Naive thymus-derived CD4-positive, alpha-beta T cell (primary cell): Measurements from ENCODE around the gene PJA2. TPM values are rescaled to one million over a fixed set of nuclear protein-coding genes. Genes with fewer than 3 reads are reported as not detected.
"Not testable (repeated sequence)": the region's sequence is repeated elsewhere in the genome, so short reads cannot be mapped to it uniquely, and the experiment has no call there.

ENCODE experiments used
- ATAC-seq: fragments of 150-1000 bp; cut with Tn5 transposase; 2 replicates; pipeline ENCODE4 v1.10.0; 2021; ENCODE audit warnings: mild to moderate bottlenecking, moderate library complexity
- CTCF ChIA-PET: fragments of 350-600 bp; sonication (Branson Sonifier 250); formaldehyde crosslinking; loops from one replicate; lab custom pipeline; 2021; ENCODE audit warnings: antibody characterized with exemption; lab: Charles Lee
- POLR2A ChIA-PET: fragments of 350-600 bp; sonication (Branson Sonifier 250); formaldehyde crosslinking; loops from one replicate; lab custom pipeline; 2021; ENCODE audit warnings: antibody characterized with exemption, inconsistent platforms; lab: Charles Lee
- DNase-seq, 9 donors: peaks; one replicate each; pipeline versions ENCODE4 v3.0.0 to v3.0.0-alpha.2; 2020 to 2022; ENCODE audit warnings: mixed read lengths in 1 of 9
- H3K27ac ChIP-seq: one replicate; pipeline ENCODE4 v1.7.0; 2013; ENCODE audit warnings: mild to moderate bottlenecking, low read depth, low read length, moderate library complexity
- H3K27me3 ChIP-seq, 2 donors: one replicate each; pipeline ENCODE4 v1.7.0; 2013; ENCODE audit warnings: low read length in 2 of 2, mild to moderate bottlenecking in 2 of 2, moderate library complexity in 2 of 2; ENCODE audit not compliant: control insufficient read depth in 2 of 2, insufficient read depth in 2 of 2
- H3K36me3 ChIP-seq, 3 experiments: 1 replicate in 2 of 3; 2 replicates in 1 of 3; pipeline ENCODE4 v1.7.0; 2013; ENCODE audit warnings: low read length in 3 of 3, mild to moderate bottlenecking in 3 of 3, moderate library complexity in 1 of 3; ENCODE audit not compliant: insufficient read depth in 3 of 3, control insufficient read depth in 2 of 3
- H3K4me1 ChIP-seq, 2 donors: one replicate each; pipeline ENCODE4 v1.7.0; 2013; ENCODE audit warnings: low read length in 2 of 2, mild to moderate bottlenecking in 2 of 2, moderate library complexity in 1 of 2; ENCODE audit not compliant: control insufficient read depth in 2 of 2, insufficient read depth in 2 of 2
- H3K4me3 ChIP-seq: 2 replicates; pipeline ENCODE4 v1.7.0; 2013; ENCODE audit warnings: mild to moderate bottlenecking, low read length
- H3K9me3 ChIP-seq, 3 experiments: 1 replicate in 2 of 3; 2 replicates in 1 of 3; pipeline ENCODE4 v1.7.0; 2013; ENCODE audit warnings: low read length in 3 of 3; ENCODE audit not compliant: control insufficient read depth in 2 of 3
- H3K27ac Mint-ChIP-seq, 9 donors: one replicate each; pipeline ENCODE4 v1.8.0; 2020 to 2022; ENCODE audit warnings: mixed read lengths in 9 of 9, mild to moderate bottlenecking in 8 of 9, moderate library complexity in 5 of 9, inconsistent platforms in 2 of 9
- H3K27me3 Mint-ChIP-seq, 5 donors: one replicate each; pipeline ENCODE4 v1.8.0; 2021 to 2022; ENCODE audit warnings: mixed read lengths in 5 of 5, mild to moderate bottlenecking in 1 of 5
- H3K36me3 Mint-ChIP-seq, 5 donors: one replicate each; pipeline ENCODE4 v1.8.0; 2020 to 2022; ENCODE audit warnings: mixed read lengths in 5 of 5, mild to moderate bottlenecking in 3 of 5, inconsistent platforms in 1 of 5
- H3K4me1 Mint-ChIP-seq, 7 donors: one replicate each; pipeline ENCODE4 v1.8.0; 2020 to 2022; ENCODE audit warnings: mixed read lengths in 7 of 7, mild to moderate bottlenecking in 3 of 7, inconsistent platforms in 1 of 7
- H3K4me3 Mint-ChIP-seq, 10 donors: one replicate each; pipeline ENCODE4 v1.8.0; 2020 to 2022; ENCODE audit warnings: mild to moderate bottlenecking in 10 of 10, mixed read lengths in 10 of 10, moderate library complexity in 6 of 10, inconsistent platforms in 2 of 10
- H3K9me3 Mint-ChIP-seq, 11 donors: one replicate each; pipeline ENCODE4 v1.8.0; 2020 to 2022; ENCODE audit warnings: mixed read lengths in 11 of 11, mild to moderate bottlenecking in 4 of 11, inconsistent platforms in 1 of 11, moderate library complexity in 1 of 11
- intact Hi-C, 2 donors: fragments of 100-400 bp; cut with micrococcal nuclease; formaldehyde crosslinking; loops; one replicate each; pipeline ENCODE4 v1.15.1; 2023
- polyA plus RNA-seq, 2 donors: library from polyadenylated mRNA; unstranded; fragments of 300-500 nt; fragmentation: Illumina TruSeq; gene quantifications; one replicate each; pipeline ENCODE4 v1.2.3, GENCODE V29; 2021
- total RNA-seq, 6 experiments: library from RNA in 5 of 6; stranded (reverse) in 5 of 6; gene quantifications; 1 replicate in 5 of 6; 2 replicates in 1 of 6; pipeline ENCODE4 v1.2.3 and lab custom pipeline; 2021 to 2026

The PJA2 gene
- total and polyA plus RNA-seq, 7 experiments from 2014 or later = 50.5 to 89.9 (median 71.5) TPM

DNA sequence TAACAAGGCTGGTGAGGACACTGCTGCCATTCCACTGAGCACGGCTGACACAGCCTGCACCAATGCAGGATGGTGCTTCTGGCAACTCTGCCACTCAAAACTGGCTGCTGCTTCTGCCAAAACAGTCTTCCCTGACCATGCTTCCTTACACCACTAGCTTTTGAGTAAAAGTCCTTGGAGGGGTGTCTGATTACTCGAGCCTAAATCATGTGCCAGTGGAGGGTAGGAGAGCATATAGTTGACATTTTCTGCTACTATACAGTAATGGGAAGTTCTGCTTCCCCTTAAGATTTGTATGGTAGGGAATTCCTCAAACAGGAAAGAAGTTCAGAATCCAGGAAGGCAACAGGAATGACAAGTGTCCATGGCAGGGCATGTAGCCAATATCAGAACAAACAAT lies 12.2 kb upstream of the PJA2 start:
- peaks cover 0 to 2% (median 0%) of the 10 kb centered on the region in 11 donors for H3K9me3 Mint-ChIP-seq
- H3K27ac ChIP-seq = no peak overlapping the region
- no peak overlapping the region for H3K4me3 Mint-ChIP-seq
- no peaks in the 10 kb centered on the region for H3K4me1 ChIP-seq
- POLR2A ChIA-PET = interaction anchor here (0.6 to 1.3 kb wide), 3 partner anchors 11 to 134 kb away, joined by 3 read pairs; no protein-coding TSS in a partner anchor
- no peak for DNase-seq
- H3K27me3 Mint-ChIP-seq = peaks cover 0 to 18% (median 5%) of the 10 kb centered on the region in 5 donors
- no peak for ATAC-seq
- H3K9me3 ChIP-seq = no peaks in the 10 kb centered on the region
- H3K27me3 ChIP-seq = no peaks in the 10 kb centered on the region
- H3K36me3 ChIP-seq = no peaks in the 10 kb centered on the region
- intact Hi-C loops = no loop called here
- H3K4me3 ChIP-seq = no peak overlapping the region
- CTCF ChIA-PET = interaction anchor here (0.6 kb wide), 1 partner anchor 13 kb away, joined by 4 read pairs; no protein-coding TSS in a partner anchor
- H3K4me1 Mint-ChIP-seq = no peaks in the 10 kb centered on the region
- no peaks in the 10 kb centered on the region for H3K36me3 Mint-ChIP-seq
- H3K27ac Mint-ChIP-seq = no peak overlapping the region

DNA sequence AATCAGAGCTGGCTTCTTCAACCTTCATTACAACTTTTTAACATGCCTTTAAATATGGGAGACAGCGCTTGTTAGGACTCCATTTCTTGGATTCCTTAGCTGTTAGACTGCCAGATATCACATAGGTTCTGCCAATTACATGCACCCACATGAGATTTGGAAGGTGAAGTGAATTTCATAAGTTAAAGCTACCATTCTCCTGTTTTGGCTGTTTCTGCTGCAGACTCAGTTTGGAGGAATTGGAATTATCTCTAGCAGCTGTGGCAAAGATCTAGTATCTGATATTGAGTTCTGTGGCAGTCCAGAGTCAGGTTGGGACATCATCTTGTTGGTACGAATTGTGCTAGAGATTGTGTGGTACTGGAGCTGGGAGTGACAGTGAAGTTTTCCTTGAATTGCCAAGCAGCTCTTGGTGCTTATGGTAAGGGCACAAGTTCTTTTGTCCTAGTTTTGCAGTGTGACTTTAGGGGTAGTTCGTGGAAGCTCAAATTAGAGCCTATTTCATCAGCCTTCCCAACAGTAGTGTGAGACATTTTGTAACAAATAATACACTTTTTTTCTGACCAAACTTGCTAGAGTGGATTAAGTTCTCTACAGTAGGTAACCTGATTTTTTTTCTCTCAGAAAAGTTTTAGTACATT lies 9.1 kb upstream of the PJA2 start:
- H3K9me3 Mint-ChIP-seq = peaks cover 0 to 19% (median 10%) of the 10 kb centered on the region in 11 donors
- H3K27ac Mint-ChIP-seq = no peak overlapping the region
- no peak overlapping the region for H3K4me3 Mint-ChIP-seq
- Histone ChIP-seq H3K36me3 (no peaks in the 10 kb centered on the region), H3K27ac (no peak overlapping the region), H3K4me3 (no peak overlapping the region), H3K4me1 (no peaks in the 10 kb centered on the region), H3K27me3 (no peaks in the 10 kb centered on the region), H3K9me3 (no peaks in the 10 kb centered on the region)
- DNase-seq (no peak), ATAC-seq (no peak)
- intact Hi-C loops = loop anchor here (10.0 kb wide), 3 partner anchors 436 to 1806 kb away; partner anchors contain the start of gene CAMK4 (in 1 of the 2)
- ChIA-PET CTCF (no interaction called here), POLR2A (interaction anchor here (1.6 kb wide), 1 partner anchor 9 kb away, joined by 7 read pairs; the partner anchor contains the start of gene PJA2)
- H3K27me3 Mint-ChIP-seq = peaks cover 0 to 12% (median 5%) of the 10 kb centered on the region in 5 donors
- H3K4me1 Mint-ChIP-seq = peaks cover 0 to 4% (median 0%) of the 10 kb centered on the region in 7 donors
- H3K36me3 Mint-ChIP-seq = peaks cover 0 to 13% (median 7%) of the 10 kb centered on the region in 5 donors

DNA sequence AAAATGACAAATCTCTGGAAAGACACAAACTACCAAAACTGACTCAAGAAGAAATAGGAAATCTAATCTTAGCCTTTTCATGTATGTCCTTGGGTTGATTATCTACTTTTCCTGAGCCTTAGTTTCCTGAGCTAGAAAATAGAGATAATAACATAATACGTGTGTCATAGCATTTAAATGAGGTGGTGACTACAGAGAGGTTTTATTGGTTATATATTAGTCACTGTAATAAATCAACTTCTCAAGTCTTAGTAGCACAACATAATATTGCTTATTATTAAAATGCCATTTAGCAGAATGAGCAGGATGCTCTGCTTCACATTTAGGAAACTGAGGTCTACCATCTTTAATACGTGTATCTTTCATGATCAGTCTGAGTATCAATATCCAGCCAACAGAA lies 7.1 kb upstream of the PJA2 start:
- no peaks in the 10 kb centered on the region for H3K27me3 ChIP-seq
- no peaks in the 10 kb centered on the region for H3K9me3 ChIP-seq
- H3K36me3 Mint-ChIP-seq = peaks cover 0 to 14% (median 7%) of the 10 kb centered on the region in 5 donors
- no peaks in the 10 kb centered on the region for H3K4me1 ChIP-seq
- no peak overlapping the region for H3K4me3 Mint-ChIP-seq
- H3K9me3 Mint-ChIP-seq = peaks cover 0 to 20% (median 10%) of the 10 kb centered on the region in 11 donors
- H3K36me3 ChIP-seq = no peaks in the 10 kb centered on the region
- DNase-seq = no peak
- ChIA-PET POLR2A (no interaction called here), CTCF (no interaction called here)
- H3K27me3 Mint-ChIP-seq = peaks cover 0 to 12% (median 5%) of the 10 kb centered on the region in 5 donors
- peaks cover 0 to 7% (median 0%) of the 10 kb centered on the region in 7 donors for H3K4me1 Mint-ChIP-seq
- intact Hi-C loops = loop anchor here (10.0 kb wide), 3 partner anchors 438 to 1808 kb away; partner anchors contain the start of gene CAMK4 (in 1 of the 2)
- H3K27ac Mint-ChIP-seq = no peak overlapping the region
- H3K4me3 ChIP-seq = no peak overlapping the region
- H3K27ac ChIP-seq = no peak overlapping the region
- ATAC-seq = no peak

DNA sequence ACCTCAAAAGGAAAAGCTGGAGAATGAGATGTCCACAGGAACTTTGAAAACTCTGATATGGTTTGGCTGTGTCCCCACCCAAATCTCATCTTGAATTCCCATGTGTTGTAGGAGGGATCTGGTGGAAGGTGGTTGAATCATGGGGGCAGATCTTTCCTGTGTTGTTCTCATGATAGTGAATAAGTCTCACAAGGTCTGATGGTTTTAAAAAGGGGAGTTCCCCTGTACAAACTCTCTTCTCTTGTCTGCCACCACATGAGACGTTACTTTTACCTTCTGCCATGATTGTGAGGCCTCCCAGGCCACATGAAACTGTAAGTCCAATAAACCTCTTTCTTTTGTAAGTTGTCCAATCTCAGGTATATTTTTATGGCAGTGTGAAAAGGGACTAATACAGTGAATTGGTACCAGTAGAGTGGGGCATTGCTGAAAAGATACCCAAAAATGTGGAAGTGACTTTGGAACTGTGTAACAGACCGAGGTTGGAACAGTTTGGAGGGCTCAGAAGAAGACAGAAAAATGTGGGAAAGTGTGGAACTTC lies 4.2 kb upstream of the PJA2 start:
- H3K9me3 ChIP-seq, H3K36me3 ChIP-seq, H3K27ac ChIP-seq, DNase-seq, H3K27me3 ChIP-seq, H3K4me3 Mint-ChIP-seq, CTCF ChIA-PET, ATAC-seq, H3K4me3 ChIP-seq, H3K4me1 ChIP-seq, H3K27ac Mint-ChIP-seq: not testable (repeated sequence)
- intact Hi-C loops = loop anchor here (5.0 to 10.0 kb wide), 6 partner anchors 441 to 1818 kb away; partner anchors contain the start of genes CAMK4 (in 1 of the 2) and WDR36 (in 1 of the 2)
- H3K9me3 Mint-ChIP-seq = peaks cover 0 to 23% (median 10%) of the 10 kb centered on the region in 11 donors
- H3K36me3 Mint-ChIP-seq = peaks cover 0 to 14% (median 9%) of the 10 kb centered on the region in 5 donors
- H3K27me3 Mint-ChIP-seq = peaks cover 0 to 14% (median 0%) of the 10 kb centered on the region in 5 donors
- POLR2A ChIA-PET = interaction anchor here (0.7 to 2.0 kb wide), 2 partner anchors 9 to 727 kb away, joined by 3 to 7 read pairs; no protein-coding TSS in a partner anchor
- peaks cover 0 to 23% (median 11%) of the 10 kb centered on the region in 7 donors for H3K4me1 Mint-ChIP-seq

DNA sequence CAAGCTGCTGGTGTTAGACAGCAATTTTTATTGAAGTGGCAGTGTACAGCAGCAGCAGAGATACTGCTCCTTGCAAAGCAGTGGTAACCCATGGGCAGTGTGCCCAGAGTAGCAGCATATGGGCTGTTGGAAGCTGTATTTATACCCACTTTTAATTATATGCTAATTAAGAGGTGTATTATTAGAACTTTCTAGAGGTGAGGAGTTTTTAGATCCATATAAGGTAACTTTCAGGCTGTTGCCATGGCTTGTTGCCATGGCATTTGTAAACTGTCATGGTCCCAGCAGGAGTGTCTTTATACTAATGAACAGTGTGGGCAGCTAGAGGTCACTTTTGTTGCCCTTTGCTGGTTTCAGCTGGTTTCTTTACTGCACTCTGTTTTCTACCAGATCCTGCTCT lies 3.7 kb upstream of the PJA2 start:
- H3K27me3 Mint-ChIP-seq = peaks cover 0 to 12% (median 0%) of the 10 kb centered on the region in 5 donors
- ChIA-PET CTCF (no interaction called here), POLR2A (interaction anchor here (0.7 to 2.0 kb wide), 4 partner anchors 9 to 1032 kb away, joined by 3 to 7 read pairs (median 3); partner anchors contain the start of gene FBXL17)
- DNase-seq (no peak), ATAC-seq (no peak)
- H3K9me3 Mint-ChIP-seq = peaks cover 0 to 24% (median 10%) of the 10 kb centered on the region in 11 donors
- intact Hi-C loops = loop anchor here (5.0 to 10.0 kb wide), 6 partner anchors 441 to 1819 kb away; partner anchors contain the start of genes CAMK4 (in 1 of the 2) and WDR36 (in 1 of the 2)
- no peak overlapping the region for H3K4me3 Mint-ChIP-seq
- Histone ChIP-seq H3K27ac (no peak overlapping the region), H3K36me3 (peaks cover 0 to 8% (median 0%) of the 10 kb centered on the region in 3 experiments), H3K9me3 (no peaks in the 10 kb centered on the region), H3K4me1 (peaks cover 0 to 3% of the 10 kb centered on the region in 2 donors), H3K4me3 (no peak overlapping the region), H3K27me3 (no peaks in the 10 kb centered on the region)
- H3K36me3 Mint-ChIP-seq = peaks cover 0 to 14% (median 9%) of the 10 kb centered on the region in 5 donors
- peaks cover 0 to 23% (median 11%) of the 10 kb centered on the region in 7 donors for H3K4me1 Mint-ChIP-seq
- H3K27ac Mint-ChIP-seq = peak overlapping the region in 2 of 9 donors; percentile 28 to 43

DNA sequence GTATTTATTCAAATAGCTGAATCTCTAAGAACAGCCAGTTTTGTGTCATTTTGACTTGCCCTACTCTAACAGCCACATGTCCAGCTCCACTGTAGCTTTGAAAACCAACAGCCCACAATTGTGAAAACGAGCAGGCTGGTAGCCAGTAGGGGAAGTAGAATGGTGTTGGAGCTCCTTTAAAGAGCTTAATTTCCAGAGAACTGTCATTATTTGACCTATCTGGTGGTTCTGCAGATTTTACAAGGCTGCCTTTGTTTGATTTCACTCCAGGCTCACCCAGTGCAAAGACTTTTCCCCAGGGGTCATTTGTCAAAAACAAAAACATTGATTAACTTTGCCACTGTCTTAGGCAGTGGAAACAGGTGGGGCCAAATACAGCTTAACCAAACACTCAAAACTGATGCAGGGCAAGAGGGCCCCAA lies 3.2 kb upstream of the PJA2 start:
- peaks cover 0 to 8% (median 0%) of the 10 kb centered on the region in 3 experiments for H3K36me3 ChIP-seq
- H3K9me3 ChIP-seq = no peaks in the 10 kb centered on the region
- no peak overlapping the region for H3K27ac ChIP-seq
- ChIA-PET POLR2A (interaction anchor here (0.6 to 2.0 kb wide), 6 partner anchors 8 to 1031 kb away, joined by 3 to 7 read pairs (median 3); partner anchors contain the start of gene FBXL17), CTCF (no interaction called here)
- H3K4me3 Mint-ChIP-seq = no peak overlapping the region
- peaks cover 0 to 9% (median 0%) of the 10 kb centered on the region in 5 donors for H3K27me3 Mint-ChIP-seq
- no peak for ATAC-seq
- no peaks in the 10 kb centered on the region for H3K27me3 ChIP-seq
- H3K9me3 Mint-ChIP-seq = peaks cover 0 to 24% (median 10%) of the 10 kb centered on the region in 11 donors
- H3K4me1 ChIP-seq = peaks cover 0 to 3% of the 10 kb centered on the region in 2 donors
- H3K4me1 Mint-ChIP-seq = peaks cover under 1 to 23% (median 12%) of the 10 kb centered on the region in 7 donors
- no peak for DNase-seq
- peaks cover 0 to 14% (median 9%) of the 10 kb centered on the region in 5 donors for H3K36me3 Mint-ChIP-seq
- no peak overlapping the region for H3K4me3 ChIP-seq
- intact Hi-C loops = loop anchor here (5.0 to 10.0 kb wide), 6 partner anchors 442 to 1819 kb away; partner anchors contain the start of genes CAMK4 (in 1 of the 2) and WDR36 (in 1 of the 2)
- peak overlapping the region in 2 of 9 donors; percentile 28 to 43 for H3K27ac Mint-ChIP-seq
